OCI-LY1 (cell line): ENCODE data around the gene MINDY4.

Source experiments
- EZH2 ChIP-seq: fragments of 200-600 bp; sonication (generic), shearing (Covaris generic); IDR thresholded peaks from 2 replicates; pipeline ENCODE4 v1.8.0; 2017; ENCODE audit warnings: borderline replicate concordance, mixed run types, mild to moderate bottlenecking, antibody characterized with exemption, low read length, moderate library complexity, mixed read lengths
- TF ChIP-seq, protein P1 (sequence below): fragments of 200-600 bp; sonication (generic), shearing (Covaris generic); IDR thresholded peaks from 2 replicates; pipeline ENCODE4 v1.5.1; 2017; ENCODE audit warnings: mild to moderate bottlenecking, antibody characterized with exemption, low read length, moderate library complexity, mixed read lengths

DNA sequence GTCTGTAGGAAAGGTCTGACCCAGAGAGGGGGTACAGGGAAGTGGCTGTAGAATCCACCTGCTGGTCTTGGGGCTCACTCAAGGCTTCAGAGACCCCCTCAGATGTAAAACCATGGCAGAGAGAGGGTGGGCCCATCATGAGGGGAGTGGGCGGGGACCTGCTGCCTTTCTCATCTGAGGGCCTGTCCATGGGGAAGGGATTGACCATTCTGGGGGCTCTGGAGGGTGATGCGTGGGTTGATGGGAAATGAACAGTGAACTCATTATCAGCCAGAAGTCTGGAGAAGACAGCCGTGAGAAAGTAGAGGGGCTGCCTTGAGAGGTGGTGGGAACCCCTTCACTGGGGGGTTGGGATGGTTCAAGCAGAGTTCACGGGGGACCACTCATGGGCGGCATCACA is 66.8 kb downstream of the MINDY4 start:
- no peak for TF ChIP-seq EZH2
- TF ChIP-seq, protein P1, sequence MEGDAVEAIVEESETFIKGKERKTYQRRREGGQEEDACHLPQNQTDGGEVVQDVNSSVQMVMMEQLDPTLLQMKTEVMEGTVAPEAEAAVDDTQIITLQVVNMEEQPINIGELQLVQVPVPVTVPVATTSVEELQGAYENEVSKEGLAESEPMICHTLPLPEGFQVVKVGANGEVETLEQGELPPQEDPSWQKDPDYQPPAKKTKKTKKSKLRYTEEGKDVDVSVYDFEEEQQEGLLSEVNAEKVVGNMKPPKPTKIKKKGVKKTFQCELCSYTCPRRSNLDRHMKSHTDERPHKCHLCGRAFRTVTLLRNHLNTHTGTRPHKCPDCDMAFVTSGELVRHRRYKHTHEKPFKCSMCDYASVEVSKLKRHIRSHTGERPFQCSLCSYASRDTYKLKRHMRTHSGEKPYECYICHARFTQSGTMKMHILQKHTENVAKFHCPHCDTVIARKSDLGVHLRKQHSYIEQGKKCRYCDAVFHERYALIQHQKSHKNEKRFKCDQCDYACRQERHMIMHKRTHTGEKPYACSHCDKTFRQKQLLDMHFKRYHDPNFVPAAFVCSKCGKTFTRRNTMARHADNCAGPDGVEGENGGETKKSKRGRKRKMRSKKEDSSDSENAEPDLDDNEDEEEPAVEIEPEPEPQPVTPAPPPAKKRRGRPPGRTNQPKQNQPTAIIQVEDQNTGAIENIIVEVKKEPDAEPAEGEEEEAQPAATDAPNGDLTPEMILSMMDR = no peak
